Myocyte (in vitro differentiated cells): Measurements from ENCODE around the gene ZNF507. TPM values are rescaled to one million over a fixed set of nuclear protein-coding genes. Genes with fewer than 3 reads are reported as not detected.
A peak's percentile ranks its signal among the peaks of the same experiment; 100 is the strongest.

ENCODE experiments used
- DNase-seq: peaks from one replicate; pipeline ENCODE4 v3.0.0-alpha.2; 2012; ENCODE audit warnings: low read depth
- total RNA-seq: library from RNA; depleted of rRNA; stranded (reverse); fragments of >200 nt; gene quantifications from 2 replicates; pipeline ENCODE4 v1.2.3, GENCODE V29; 2014

The ZNF507 gene
- total RNA-seq, 1 donor from 2014 or later = 9.8 TPM

- no peak for DNase-seq
These were observed 6.0 kb upstream of the ZNF507 start for GRCh38 chr19:32339423-32339822.

- peak; percentile 63 for DNase-seq
These were observed 5.2 kb upstream of the ZNF507 start for GRCh38 chr19:32339988-32340874.

GRCh38 chr19:32342695-32343094 lies 2.7 kb upstream of the ZNF507 start:
- no peak for DNase-seq

- no peak for DNase-seq
These were observed 1.7 kb upstream of the ZNF507 start for GRCh38 chr19:32343550-32344262.

- no peak for DNase-seq
These were observed 1.5 kb downstream of the ZNF507 start for GRCh38 chr19:32346901-32347300.

- DNase-seq = no peak
These were observed 2.2 kb downstream of the ZNF507 start for GRCh38 chr19:32347573-32347972.

GRCh38 chr19:32349051-32349450 lies 3.6 kb downstream of the ZNF507 start:
- DNase-seq = no peak

- no peak for DNase-seq
These were observed 4.5 kb downstream of the ZNF507 start for GRCh38 chr19:32349724-32350470.

- no peak for DNase-seq
These were observed 5.1 kb downstream of the ZNF507 start for GRCh38 chr19:32350471-32350865.

GRCh38 chr19:32350987-32351348 lies 5.6 kb downstream of the ZNF507 start:
- peak; percentile 47 for DNase-seq

- no peak for DNase-seq
These were observed 6.8 kb downstream of the ZNF507 start for GRCh38 chr19:32352241-32352630.

GRCh38 chr19:32354345-32354744 lies 8.9 kb downstream of the ZNF507 start:
- DNase-seq = no peak

- DNase-seq = no peak
These were observed 9.9 kb downstream of the ZNF507 start for GRCh38 chr19:32355309-32355708.

GRCh38 chr19:32357720-32358119 lies 12.3 kb downstream of the ZNF507 start:
- no peak for DNase-seq

GRCh38 chr19:32358321-32358720 lies 12.9 kb downstream of the ZNF507 start:
- DNase-seq = no peak

GRCh38 chr19:32359581-32359980 lies 14.2 kb downstream of the ZNF507 start:
- no peak for DNase-seq

GRCh38 chr19:32361574-32362317 lies 16.3 kb downstream of the ZNF507 start:
- DNase-seq = no peak

GRCh38 chr19:32362318-32362691 lies 16.9 kb downstream of the ZNF507 start:
- no peak for DNase-seq

GRCh38 chr19:32363175-32363574 lies 17.8 kb downstream of the ZNF507 start:
- no peak for DNase-seq

GRCh38 chr19:32363632-32364031 lies 18.2 kb downstream of the ZNF507 start:
- no peak for DNase-seq

GRCh38 chr19:32364040-32364439 lies 18.6 kb downstream of the ZNF507 start:
- DNase-seq = no peak
